Daoy (cell line): ENCODE measurements around the gene MS4A10. TPM values are rescaled to one million over a fixed set of nuclear protein-coding genes. Genes with fewer than 3 reads are reported as not detected.
"Not testable (repeated sequence)": the region's sequence is repeated elsewhere in the genome, so short reads cannot be mapped to it uniquely, and the experiment has no call there.

Source experiments
- DNase-seq: peaks from one replicate; pipeline ENCODE4 v3.0.0-alpha.2; 2015; ENCODE audit warnings: low read depth
- total RNA-seq: library from RNA; depleted of rRNA; stranded (reverse); fragments of >200 nt; shearing (Covaris generic); gene quantifications from 2 replicates; pipeline ENCODE4 v1.2.3, GENCODE V29; 2014; rRNA removed

MS4A10 gene
- total RNA-seq, result not detected in 2 replicates

GRCh38 chr11:60785136-60785535 lies at the start of gene MS4A10:
MS4A10 (plus strand) TSS chr11:60785333; CDS start chr11:60790336, 5,003 bp downstream.
- DNase-seq, result no peak

- no peak for DNase-seq
These were observed 46.0 kb upstream of the MS4A10 start for GRCh38 chr11:60739114-60739513.

GRCh38 chr11:60740573-60740972 lies 44.6 kb upstream of the MS4A10 start:
- no peak for DNase-seq

GRCh38 chr11:60741421-60741820 lies 43.7 kb upstream of the MS4A10 start:
- DNase-seq, result no peak

- DNase-seq, result no peak
These were observed 42.1 kb upstream of the MS4A10 start for GRCh38 chr11:60743058-60743457.

GRCh38 chr11:60744114-60744513 lies 41.0 kb upstream of the MS4A10 start:
- no peak for DNase-seq

- no peak for DNase-seq
These were observed 37.7 kb upstream of the MS4A10 start for GRCh38 chr11:60747359-60747873.

GRCh38 chr11:60748225-60748624 lies 36.9 kb upstream of the MS4A10 start:
- DNase-seq, result no peak

- no peak for DNase-seq
These were observed 36.3 kb upstream of the MS4A10 start for GRCh38 chr11:60748821-60749220.

- no peak for DNase-seq
These were observed 34.2 kb upstream of the MS4A10 start for GRCh38 chr11:60750911-60751310.

- no peak for DNase-seq
These were observed 31.8 kb upstream of the MS4A10 start for GRCh38 chr11:60753309-60753708.

GRCh38 chr11:60754887-60755286 lies 30.2 kb upstream of the MS4A10 start:
- DNase-seq, result no peak

GRCh38 chr11:60756307-60757032 lies 28.7 kb upstream of the MS4A10 start, which contains the start of gene MS4A15:
MS4A15 (plus strand) TSS chr11:60756867; CDS start chr11:60763734, 6,867 bp downstream.
- DNase-seq, result peak; percentile 40

GRCh38 chr11:60757231-60757800 lies 27.8 kb upstream of the MS4A10 start:
- DNase-seq, result no peak

GRCh38 chr11:60758671-60759070 lies 26.5 kb upstream of the MS4A10 start:
- not testable (repeated sequence) for DNase-seq

- not testable (repeated sequence) for DNase-seq
These were observed 25.5 kb upstream of the MS4A10 start for GRCh38 chr11:60759438-60760225.

GRCh38 chr11:60761436-60762190 lies 23.5 kb upstream of the MS4A10 start:
- DNase-seq, result no peak

- DNase-seq, result no peak
These were observed 22.1 kb upstream of the MS4A10 start for GRCh38 chr11:60762851-60763691.

GRCh38 chr11:60763692-60764369 lies 21.3 kb upstream of the MS4A10 start:
- peak; percentile 36 for DNase-seq

- no peak for DNase-seq
These were observed 20.3 kb upstream of the MS4A10 start for GRCh38 chr11:60764879-60765278.
